Measurements from ENCODE around the gene ATG3.

DNA sequence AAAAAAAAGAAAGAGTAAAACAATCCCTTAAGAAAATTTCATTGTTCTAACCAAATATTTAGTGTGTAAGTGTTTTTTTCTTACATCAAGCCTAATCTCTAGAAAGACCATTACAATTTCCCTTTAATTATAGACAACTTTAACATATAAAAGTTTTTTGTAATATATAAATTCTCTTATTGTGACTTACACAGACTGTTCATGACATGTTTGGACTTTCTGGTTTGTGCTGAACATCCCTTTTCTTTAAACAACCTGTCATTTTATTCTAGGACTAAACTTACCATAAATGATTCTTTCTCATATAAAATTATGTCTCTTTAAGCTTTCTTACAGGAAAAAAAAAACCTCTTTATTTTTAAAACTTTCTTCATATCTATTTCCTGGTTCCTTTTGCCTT is 49.4 kb downstream of the ATG3 start:
- TF ChIP-seq, protein P1, sequence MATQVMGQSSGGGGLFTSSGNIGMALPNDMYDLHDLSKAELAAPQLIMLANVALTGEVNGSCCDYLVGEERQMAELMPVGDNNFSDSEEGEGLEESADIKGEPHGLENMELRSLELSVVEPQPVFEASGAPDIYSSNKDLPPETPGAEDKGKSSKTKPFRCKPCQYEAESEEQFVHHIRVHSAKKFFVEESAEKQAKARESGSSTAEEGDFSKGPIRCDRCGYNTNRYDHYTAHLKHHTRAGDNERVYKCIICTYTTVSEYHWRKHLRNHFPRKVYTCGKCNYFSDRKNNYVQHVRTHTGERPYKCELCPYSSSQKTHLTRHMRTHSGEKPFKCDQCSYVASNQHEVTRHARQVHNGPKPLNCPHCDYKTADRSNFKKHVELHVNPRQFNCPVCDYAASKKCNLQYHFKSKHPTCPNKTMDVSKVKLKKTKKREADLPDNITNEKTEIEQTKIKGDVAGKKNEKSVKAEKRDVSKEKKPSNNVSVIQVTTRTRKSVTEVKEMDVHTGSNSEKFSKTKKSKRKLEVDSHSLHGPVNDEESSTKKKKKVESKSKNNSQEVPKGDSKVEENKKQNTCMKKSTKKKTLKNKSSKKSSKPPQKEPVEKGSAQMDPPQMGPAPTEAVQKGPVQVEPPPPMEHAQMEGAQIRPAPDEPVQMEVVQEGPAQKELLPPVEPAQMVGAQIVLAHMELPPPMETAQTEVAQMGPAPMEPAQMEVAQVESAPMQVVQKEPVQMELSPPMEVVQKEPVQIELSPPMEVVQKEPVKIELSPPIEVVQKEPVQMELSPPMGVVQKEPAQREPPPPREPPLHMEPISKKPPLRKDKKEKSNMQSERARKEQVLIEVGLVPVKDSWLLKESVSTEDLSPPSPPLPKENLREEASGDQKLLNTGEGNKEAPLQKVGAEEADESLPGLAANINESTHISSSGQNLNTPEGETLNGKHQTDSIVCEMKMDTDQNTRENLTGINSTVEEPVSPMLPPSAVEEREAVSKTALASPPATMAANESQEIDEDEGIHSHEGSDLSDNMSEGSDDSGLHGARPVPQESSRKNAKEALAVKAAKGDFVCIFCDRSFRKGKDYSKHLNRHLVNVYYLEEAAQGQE (IDR thresholded peaks at IDR 0.05) = no peak
- TF ChIP-seq HNF4G (IDR thresholded peaks at IDR 0.05) = no peak

All from liver (tissue), 2 donors.